ENCODE measurements around the gene MAD1L1. TPM values are rescaled to one million over a fixed set of nuclear protein-coding genes. Genes with fewer than 3 reads are reported as not detected.

Gene MAD1L1
- total RNA-seq, 1 donor from 2014 or later: 53.8 TPM

DNA sequence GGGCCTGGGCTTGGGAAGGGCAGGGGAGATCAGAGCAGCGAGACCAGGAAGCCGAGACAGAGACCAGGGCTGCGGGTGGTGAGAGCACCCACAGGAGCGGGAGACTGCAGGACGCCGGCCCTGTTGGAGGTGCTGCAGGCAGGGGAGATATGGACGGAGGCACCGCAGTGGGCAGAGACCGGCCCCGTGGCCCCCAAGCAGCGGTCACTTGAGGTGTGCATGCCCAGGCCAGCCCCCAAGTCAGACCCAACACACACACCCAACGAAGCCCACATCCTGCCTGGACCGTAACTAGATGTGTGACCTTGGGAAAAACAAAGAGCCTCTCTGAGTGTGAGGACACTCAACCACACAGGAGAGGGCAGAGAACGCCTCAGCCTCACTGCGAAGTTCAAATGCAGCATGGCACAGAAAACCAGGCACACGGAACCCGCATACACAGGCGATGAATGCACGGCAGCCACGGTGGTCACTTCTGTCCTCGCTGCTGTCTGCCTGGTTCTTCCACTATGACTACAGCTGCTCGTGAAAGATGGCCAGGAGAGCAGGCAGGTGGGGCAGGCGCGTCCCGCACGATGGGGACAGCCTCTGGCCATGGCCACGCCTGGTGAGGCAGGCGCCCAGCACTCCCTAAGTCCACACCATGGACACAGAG lies 214.7 kb downstream of the MAD1L1 start:
- no peak overlapping the region for H3K4me3 Mint-ChIP-seq
- TF ChIP-seq, protein P1, sequence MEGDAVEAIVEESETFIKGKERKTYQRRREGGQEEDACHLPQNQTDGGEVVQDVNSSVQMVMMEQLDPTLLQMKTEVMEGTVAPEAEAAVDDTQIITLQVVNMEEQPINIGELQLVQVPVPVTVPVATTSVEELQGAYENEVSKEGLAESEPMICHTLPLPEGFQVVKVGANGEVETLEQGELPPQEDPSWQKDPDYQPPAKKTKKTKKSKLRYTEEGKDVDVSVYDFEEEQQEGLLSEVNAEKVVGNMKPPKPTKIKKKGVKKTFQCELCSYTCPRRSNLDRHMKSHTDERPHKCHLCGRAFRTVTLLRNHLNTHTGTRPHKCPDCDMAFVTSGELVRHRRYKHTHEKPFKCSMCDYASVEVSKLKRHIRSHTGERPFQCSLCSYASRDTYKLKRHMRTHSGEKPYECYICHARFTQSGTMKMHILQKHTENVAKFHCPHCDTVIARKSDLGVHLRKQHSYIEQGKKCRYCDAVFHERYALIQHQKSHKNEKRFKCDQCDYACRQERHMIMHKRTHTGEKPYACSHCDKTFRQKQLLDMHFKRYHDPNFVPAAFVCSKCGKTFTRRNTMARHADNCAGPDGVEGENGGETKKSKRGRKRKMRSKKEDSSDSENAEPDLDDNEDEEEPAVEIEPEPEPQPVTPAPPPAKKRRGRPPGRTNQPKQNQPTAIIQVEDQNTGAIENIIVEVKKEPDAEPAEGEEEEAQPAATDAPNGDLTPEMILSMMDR (conservative IDR thresholded peaks at IDR 0.05): no peak
- no peak for DNase-seq (ENCODE audit: low read depth, low spot score)
- no peak overlapping the region for H3K27ac Mint-ChIP-seq (ENCODE audit: unreplicated experiment)
- no peaks in the 10 kb centered on the region for H3K9me3 Mint-ChIP-seq
- H3K27me3 Mint-ChIP-seq (ENCODE audit: low read depth): no peaks in the 10 kb centered on the region
- no peaks in the 10 kb centered on the region for H3K36me3 Mint-ChIP-seq (ENCODE audit: low read depth)
- peaks cover 25% of the 10 kb centered on the region for H3K4me1 Mint-ChIP-seq

DNA sequence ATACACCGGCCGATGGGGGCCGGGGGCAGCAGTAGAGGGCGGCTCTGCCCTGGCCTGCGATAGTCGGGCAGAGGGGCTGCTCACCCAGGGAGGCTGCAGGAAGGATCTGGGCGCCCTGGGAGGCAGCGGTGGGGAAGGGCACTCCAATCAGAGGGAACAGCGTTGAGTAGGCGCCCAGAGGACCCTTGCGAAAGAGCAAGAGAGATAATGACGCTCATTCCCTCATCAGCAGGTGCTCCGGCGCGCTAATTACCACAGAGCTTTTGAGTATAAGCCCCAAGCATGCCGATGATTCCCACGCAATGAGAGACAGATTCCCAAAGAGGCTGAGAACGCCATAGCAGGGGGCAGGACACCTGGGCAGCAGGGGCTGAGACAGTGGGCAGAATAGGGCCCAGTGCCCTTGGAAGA lies 215.3 kb downstream of the MAD1L1 start:
- no peak overlapping the region for H3K4me3 Mint-ChIP-seq
- H3K27ac Mint-ChIP-seq (ENCODE audit: unreplicated experiment): no peak overlapping the region
- H3K27me3 Mint-ChIP-seq (ENCODE audit: low read depth): no peaks in the 10 kb centered on the region
- TF ChIP-seq, protein P1 (conservative IDR thresholded peaks at IDR 0.05): no peak
- no peak for DNase-seq (ENCODE audit: low read depth, low spot score)
- H3K4me1 Mint-ChIP-seq: peaks cover 21% of the 10 kb centered on the region
- no peaks in the 10 kb centered on the region for H3K9me3 Mint-ChIP-seq
- H3K36me3 Mint-ChIP-seq (ENCODE audit: low read depth): no peaks in the 10 kb centered on the region

DNA sequence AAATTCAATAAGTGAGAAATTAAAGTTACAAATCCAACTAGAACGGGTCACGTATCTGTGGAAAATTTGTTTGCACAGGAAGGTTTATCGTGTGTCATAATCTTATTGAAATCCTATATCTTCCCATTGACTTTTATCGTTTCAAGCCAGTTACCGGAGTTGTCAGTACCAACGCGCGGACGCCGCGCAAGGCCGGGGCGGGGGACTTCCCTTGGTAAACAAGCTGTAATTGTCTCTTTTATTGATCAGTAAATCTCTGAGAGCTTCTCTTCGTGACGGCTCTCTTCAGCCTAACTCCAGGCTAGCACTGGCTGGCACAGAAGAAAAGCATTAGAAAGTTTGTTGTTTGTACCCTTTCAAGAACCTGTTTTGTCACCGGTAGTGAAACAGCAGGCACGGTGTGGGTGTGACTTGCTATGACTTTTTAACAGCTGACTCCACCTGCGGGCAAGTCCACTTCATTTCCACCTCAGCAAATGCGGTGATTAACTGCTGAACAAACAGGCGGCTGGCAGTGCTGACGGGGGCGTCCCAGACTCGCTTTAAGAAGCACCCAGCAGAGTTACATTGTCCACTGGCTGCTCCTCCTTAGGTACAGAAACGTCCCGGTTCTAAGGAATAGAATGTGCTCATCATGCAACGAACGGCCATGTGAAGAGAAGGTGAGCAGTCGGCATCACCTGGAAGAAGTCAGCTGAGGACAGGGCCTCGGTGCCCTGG lies 215.8 kb downstream of the MAD1L1 start:
- no peaks in the 10 kb centered on the region for H3K27me3 Mint-ChIP-seq (ENCODE audit: low read depth)
- H3K4me1 Mint-ChIP-seq: peaks cover 21% of the 10 kb centered on the region
- TF ChIP-seq, protein P1 (conservative IDR thresholded peaks at IDR 0.05): no peak
- no peak for DNase-seq (ENCODE audit: low read depth, low spot score)
- no peaks in the 10 kb centered on the region for H3K36me3 Mint-ChIP-seq (ENCODE audit: low read depth)
- H3K9me3 Mint-ChIP-seq: no peaks in the 10 kb centered on the region
- H3K27ac Mint-ChIP-seq (ENCODE audit: unreplicated experiment): no peak overlapping the region
- no peak overlapping the region for H3K4me3 Mint-ChIP-seq

DNA sequence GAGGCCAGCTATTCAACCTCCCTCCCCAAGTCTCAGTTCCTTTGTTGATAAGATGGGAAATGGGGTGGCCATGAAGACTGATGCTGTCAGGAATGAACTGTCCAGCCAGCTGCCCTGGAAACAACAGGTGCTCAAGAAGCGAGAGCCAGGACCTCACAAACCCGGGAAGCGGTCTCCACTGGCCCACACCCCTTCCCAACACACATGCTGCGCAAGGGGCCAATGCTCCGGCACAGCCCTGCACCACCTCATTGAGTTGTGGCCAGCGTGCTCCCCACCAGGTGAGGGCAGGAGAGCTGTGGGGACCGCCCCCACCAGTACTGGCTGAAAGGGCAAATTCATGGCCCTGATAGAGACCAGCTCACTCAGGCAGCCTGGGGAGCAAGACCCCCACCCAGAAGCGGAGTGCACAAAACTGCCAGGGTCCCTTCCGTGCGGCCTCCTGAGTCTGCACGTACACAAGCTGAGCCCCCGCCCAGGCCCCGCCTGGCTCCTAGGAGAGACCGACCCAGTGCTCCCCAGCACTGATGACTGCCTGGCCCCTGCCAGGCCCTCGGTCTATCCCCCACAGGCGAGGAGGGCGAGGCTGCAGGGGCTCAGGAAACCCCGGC lies 216.6 kb downstream of the MAD1L1 start:
- Mint-ChIP-seq H3K27me3 (ENCODE audit: low read depth) (no peaks in the 10 kb centered on the region), H3K27ac (ENCODE audit: unreplicated experiment) (no peak overlapping the region), H3K4me3 (no peak overlapping the region), H3K9me3 (no peaks in the 10 kb centered on the region), H3K4me1 (peaks cover 19% of the 10 kb centered on the region), H3K36me3 (ENCODE audit: low read depth) (no peaks in the 10 kb centered on the region)
- DNase-seq (ENCODE audit: low read depth, low spot score): no peak
- TF ChIP-seq, protein P1 (conservative IDR thresholded peaks at IDR 0.05): no peak

DNA sequence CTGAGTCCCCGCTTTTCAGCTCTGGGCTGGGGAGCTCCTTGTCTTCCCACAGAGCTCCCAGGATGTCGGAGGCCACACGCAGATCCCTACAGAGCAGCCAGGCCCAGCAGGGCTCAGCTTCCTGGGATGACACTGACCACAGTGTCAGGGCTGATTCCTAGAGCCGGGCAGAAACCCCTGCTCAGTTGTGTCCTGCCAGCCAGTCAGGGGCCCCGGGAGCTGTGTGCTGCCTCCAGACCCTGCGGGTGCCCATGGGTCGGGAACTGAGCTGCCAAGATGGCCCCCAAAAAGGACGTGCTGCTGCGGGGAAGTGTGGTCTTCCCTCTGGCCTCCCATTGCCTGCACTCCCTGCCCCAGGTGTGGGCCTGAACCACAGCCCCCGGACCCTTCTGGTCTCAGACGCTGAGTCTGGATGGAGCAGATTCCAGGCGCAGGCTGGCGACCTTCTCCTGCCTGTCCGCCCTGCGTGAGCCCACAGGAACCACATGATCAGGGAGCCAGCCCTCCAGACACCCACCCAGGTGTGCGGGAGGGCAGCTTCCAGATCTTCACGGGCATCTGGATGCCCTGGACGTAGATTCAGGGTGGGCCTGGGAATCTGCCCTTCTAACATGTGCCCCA lies 217.4 kb downstream of the MAD1L1 start:
- Mint-ChIP-seq H3K9me3 (no peaks in the 10 kb centered on the region), H3K27me3 (ENCODE audit: low read depth) (no peaks in the 10 kb centered on the region), H3K4me3 (no peak overlapping the region), H3K36me3 (ENCODE audit: low read depth) (no peaks in the 10 kb centered on the region), H3K4me1 (peaks cover 11% of the 10 kb centered on the region), H3K27ac (ENCODE audit: unreplicated experiment) (no peak overlapping the region)
- TF ChIP-seq, protein P1 (conservative IDR thresholded peaks at IDR 0.05): no peak
- no peak for DNase-seq (ENCODE audit: low read depth, low spot score)

Measured in neural crest cell (in vitro differentiated cells).